ENCODE measurements around the gene ST6GALNAC6.
"Not testable (repeated sequence)": the region's sequence is repeated elsewhere in the genome, so short reads cannot be mapped to it uniquely, and the experiment has no call there.

The ST6GALNAC6 gene

DNA sequence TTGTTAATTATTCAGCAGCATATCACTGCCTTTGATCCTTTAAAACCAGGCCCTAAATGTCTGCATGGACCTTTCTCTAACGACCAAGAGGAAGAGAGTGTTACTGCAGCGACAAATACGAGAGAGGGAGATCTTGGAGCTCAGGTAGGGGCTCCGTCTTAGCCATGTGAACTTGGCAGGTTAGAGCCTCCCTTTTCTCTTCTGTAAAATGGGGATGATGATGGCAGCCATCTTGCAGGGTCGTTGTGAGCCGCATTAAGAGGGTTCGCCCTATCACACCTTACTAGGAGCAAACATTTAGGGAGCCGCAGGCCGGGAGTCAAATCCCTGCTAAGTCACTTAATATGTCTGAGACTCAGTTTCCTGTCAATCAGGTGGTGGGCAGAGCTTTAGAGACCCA is 46.6 kb downstream of the ST6GALNAC6 start:
- no peak overlapping the region for H3K27ac ChIP-seq (ENCODE audit: low read depth, low read length, severe bottlenecking)
- peak overlapping the region; percentile 33 for H3K4me3 ChIP-seq (ENCODE audit: extremely low read depth, insufficient read depth, low read length, poor library complexity, severe bottlenecking)
- peaks cover 23% of the 10 kb centered on the region for H3K36me3 ChIP-seq (ENCODE audit: control insufficient read depth, insufficient read depth, low read length)
- WGBS, 2 experiments (ENCODE audit: insufficient coverage in 2 of 2) = 92 to 94% methylated on average over 4 to 6 of the region's 9 CpGs
- H3K4me1 ChIP-seq (ENCODE audit: control insufficient read depth, insufficient read depth, low read length, poor library complexity, severe bottlenecking) = peaks cover 14% of the 10 kb centered on the region
- H3K9me3 ChIP-seq (ENCODE audit: control insufficient read depth, low read length) = peaks cover 29% of the 10 kb centered on the region

- no peak overlapping the region for H3K27ac ChIP-seq (ENCODE audit: low read depth, low read length, severe bottlenecking)
- H3K9me3 ChIP-seq (ENCODE audit: control insufficient read depth, low read length) = peaks cover 29% of the 10 kb centered on the region
- WGBS, 2 experiments (ENCODE audit: insufficient coverage in 2 of 2) = 96 to 98% methylated on average over 11 to 12 of the region's 17 CpGs
- no peak overlapping the region for H3K4me3 ChIP-seq (ENCODE audit: extremely low read depth, insufficient read depth, low read length, poor library complexity, severe bottlenecking)
- H3K36me3 ChIP-seq (ENCODE audit: control insufficient read depth, insufficient read depth, low read length) = peaks cover 23% of the 10 kb centered on the region
- peaks cover 23% of the 10 kb centered on the region for H3K4me1 ChIP-seq (ENCODE audit: control insufficient read depth, insufficient read depth, low read length, poor library complexity, severe bottlenecking)
Observed at GRCh38 chr9:127850286-127850830, 49.0 kb downstream of the ST6GALNAC6 start.

- Histone ChIP-seq H3K36me3 (ENCODE audit: control insufficient read depth, insufficient read depth, low read length) (peaks cover 23% of the 10 kb centered on the region), H3K27ac (ENCODE audit: low read depth, low read length, severe bottlenecking) (no peak overlapping the region), H3K4me3 (ENCODE audit: extremely low read depth, insufficient read depth, low read length, poor library complexity, severe bottlenecking) (no peak overlapping the region), H3K4me1 (ENCODE audit: control insufficient read depth, insufficient read depth, low read length, poor library complexity, severe bottlenecking) (peaks cover 29% of the 10 kb centered on the region), H3K9me3 (ENCODE audit: control insufficient read depth, low read length) (peaks cover 29% of the 10 kb centered on the region)
- 98 to 100% methylated on average over 6 to 7 of the region's 10 CpGs for WGBS, 2 experiments (ENCODE audit: insufficient coverage in 2 of 2)
Observed at GRCh38 chr9:127848756-127849504, 50.5 kb downstream of the ST6GALNAC6 start.

DNA sequence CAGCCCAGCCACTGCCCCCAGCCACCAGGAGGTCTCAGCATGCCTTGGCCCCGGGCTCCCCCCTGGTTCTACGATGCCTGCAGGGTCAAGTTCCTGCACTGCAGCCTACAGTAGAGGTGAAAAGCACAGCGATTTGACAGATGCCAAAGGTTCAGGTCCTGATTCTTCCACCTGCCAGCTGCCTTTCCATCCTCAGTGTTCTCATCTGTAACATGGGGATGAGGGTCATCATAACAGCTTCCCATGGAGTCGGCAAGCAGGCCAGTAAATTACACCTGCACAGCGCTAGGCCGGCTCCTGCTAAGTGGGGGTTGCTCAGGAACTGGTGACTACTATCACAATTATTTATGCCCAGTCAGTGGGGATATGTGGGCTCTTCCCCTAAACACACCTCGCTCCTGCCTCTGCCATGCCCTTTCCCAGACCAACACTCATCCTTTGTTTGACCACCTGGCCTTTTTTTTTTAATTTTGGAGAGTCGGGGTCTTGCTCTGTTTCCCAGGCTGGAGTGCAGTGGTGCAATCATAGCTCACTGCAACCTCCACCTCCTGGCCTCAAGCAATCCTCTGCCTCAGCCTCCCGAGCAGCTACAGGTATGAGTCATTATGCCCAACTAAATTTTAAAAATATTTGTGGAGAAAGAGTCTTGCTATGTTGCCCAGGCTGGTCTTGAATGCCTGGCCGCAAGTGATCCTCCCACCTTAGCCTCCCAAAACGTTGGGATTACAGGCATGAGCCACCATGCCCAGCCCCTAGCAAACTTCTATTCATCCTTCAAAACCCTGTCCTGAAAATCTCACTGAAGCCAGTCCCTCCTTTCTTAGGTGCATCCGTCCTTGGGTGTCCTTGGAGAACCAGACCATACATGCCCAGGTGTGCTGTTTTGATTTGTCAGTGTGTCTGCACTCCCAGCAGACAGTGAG is 51.3 kb downstream of the ST6GALNAC6 start:
- Histone ChIP-seq H3K4me3 (ENCODE audit: extremely low read depth, insufficient read depth, low read length, poor library complexity, severe bottlenecking) (no peak overlapping the region), H3K4me1 (ENCODE audit: control insufficient read depth, insufficient read depth, low read length, poor library complexity, severe bottlenecking) (peaks cover 22% of the 10 kb centered on the region), H3K9me3 (ENCODE audit: control insufficient read depth, low read length) (peaks cover 29% of the 10 kb centered on the region), H3K27ac (ENCODE audit: low read depth, low read length, severe bottlenecking) (no peak overlapping the region), H3K36me3 (ENCODE audit: control insufficient read depth, insufficient read depth, low read length) (peaks cover 24% of the 10 kb centered on the region)
- 82 to 83% methylated on average over 8 to 9 of the region's 12 CpGs for WGBS, 2 experiments (ENCODE audit: insufficient coverage in 2 of 2)

DNA sequence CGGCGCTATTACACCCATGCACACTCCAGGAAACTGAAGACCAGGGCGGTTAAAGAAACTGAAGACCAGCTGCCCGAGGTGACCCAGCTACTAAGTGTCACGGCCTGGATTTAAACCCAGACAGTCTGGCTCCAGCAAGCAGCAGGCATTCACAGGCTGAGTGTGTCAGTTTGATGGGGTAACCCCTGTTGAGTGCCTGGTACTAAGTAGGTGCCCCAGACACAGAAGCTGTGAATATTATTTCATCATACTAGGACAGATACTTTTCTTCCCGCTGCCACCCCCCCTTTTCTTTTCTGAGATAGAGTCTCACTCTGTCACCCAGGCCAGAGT is 52.3 kb downstream of the ST6GALNAC6 start:
- Histone ChIP-seq H3K4me3 (ENCODE audit: extremely low read depth, insufficient read depth, low read length, poor library complexity, severe bottlenecking) (no peak overlapping the region), H3K27ac (ENCODE audit: low read depth, low read length, severe bottlenecking) (peak overlapping the region; percentile 41), H3K4me1 (ENCODE audit: control insufficient read depth, insufficient read depth, low read length, poor library complexity, severe bottlenecking) (peaks cover 22% of the 10 kb centered on the region), H3K9me3 (ENCODE audit: control insufficient read depth, low read length) (peaks cover 29% of the 10 kb centered on the region), H3K36me3 (ENCODE audit: control insufficient read depth, insufficient read depth, low read length) (peaks cover 28% of the 10 kb centered on the region)
- WGBS, 2 experiments (ENCODE audit: insufficient coverage in 2 of 2) = 87 to 97% methylated on average over 4 to 6 of the region's 6 CpGs

DNA sequence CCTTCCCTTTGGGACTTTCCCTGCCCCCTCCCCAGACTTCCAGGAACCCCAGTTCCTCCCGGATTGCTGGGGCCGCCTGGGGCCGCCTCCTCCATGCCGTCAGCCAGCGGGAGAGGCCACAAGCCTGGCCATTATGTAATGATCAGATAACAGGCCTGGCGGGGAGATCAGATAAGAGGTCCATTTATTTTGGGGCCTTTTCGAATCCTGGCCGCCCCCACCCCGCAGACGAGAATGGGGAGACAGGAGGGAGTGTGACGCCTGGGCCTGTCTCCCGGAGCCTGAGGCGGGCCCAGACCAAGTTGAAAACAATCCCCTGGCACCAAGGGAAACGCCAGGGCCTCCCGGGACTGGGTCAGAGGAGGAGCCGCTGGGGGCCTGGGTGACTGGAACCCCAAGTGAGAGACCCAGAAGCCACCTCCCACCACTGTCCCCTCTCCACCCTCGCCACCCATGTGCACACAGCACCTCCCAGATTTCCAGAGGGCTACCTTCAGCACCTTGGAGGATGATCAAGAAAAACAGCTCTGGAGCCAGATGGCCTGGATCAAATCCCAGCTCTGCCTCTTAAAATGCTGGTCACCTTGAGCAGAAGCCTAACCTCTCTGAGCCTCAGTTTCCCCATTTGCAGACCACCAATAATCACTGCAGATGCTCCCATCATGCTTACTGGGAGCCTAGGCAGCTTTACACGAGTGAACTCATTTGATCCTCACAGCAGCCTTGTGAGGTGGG is 52.8 kb downstream of the ST6GALNAC6 start:
- H3K4me3 ChIP-seq (ENCODE audit: extremely low read depth, insufficient read depth, low read length, poor library complexity, severe bottlenecking) = no peak overlapping the region
- peaks cover 29% of the 10 kb centered on the region for H3K9me3 ChIP-seq (ENCODE audit: control insufficient read depth, low read length)
- peaks cover 28% of the 10 kb centered on the region for H3K36me3 ChIP-seq (ENCODE audit: control insufficient read depth, insufficient read depth, low read length)
- 92% methylated on average over 11 to 15 of the region's 18 CpGs for WGBS, 2 experiments (ENCODE audit: insufficient coverage in 2 of 2)
- peaks cover 22% of the 10 kb centered on the region for H3K4me1 ChIP-seq (ENCODE audit: control insufficient read depth, insufficient read depth, low read length, poor library complexity, severe bottlenecking)
- H3K27ac ChIP-seq (ENCODE audit: low read depth, low read length, severe bottlenecking) = peak overlapping the region; percentile 29

- H3K9me3 ChIP-seq (ENCODE audit: control insufficient read depth, low read length) = peaks cover 27% of the 10 kb centered on the region
- 100% methylated on average over 4 of the region's 4 CpGs for WGBS, 2 experiments (ENCODE audit: insufficient coverage in 2 of 2)
- H3K4me1 ChIP-seq (ENCODE audit: control insufficient read depth, insufficient read depth, low read length, poor library complexity, severe bottlenecking) = peaks cover 22% of the 10 kb centered on the region
- H3K27ac ChIP-seq (ENCODE audit: low read depth, low read length, severe bottlenecking) = peak overlapping the region; percentile 87
- not testable (repeated sequence) for H3K4me3 ChIP-seq (ENCODE audit: extremely low read depth, insufficient read depth, low read length, poor library complexity, severe bottlenecking)
- peaks cover 24% of the 10 kb centered on the region for H3K36me3 ChIP-seq (ENCODE audit: control insufficient read depth, insufficient read depth, low read length)
Observed at GRCh38 chr9:127845619-127846018, 53.8 kb downstream of the ST6GALNAC6 start.

DNA sequence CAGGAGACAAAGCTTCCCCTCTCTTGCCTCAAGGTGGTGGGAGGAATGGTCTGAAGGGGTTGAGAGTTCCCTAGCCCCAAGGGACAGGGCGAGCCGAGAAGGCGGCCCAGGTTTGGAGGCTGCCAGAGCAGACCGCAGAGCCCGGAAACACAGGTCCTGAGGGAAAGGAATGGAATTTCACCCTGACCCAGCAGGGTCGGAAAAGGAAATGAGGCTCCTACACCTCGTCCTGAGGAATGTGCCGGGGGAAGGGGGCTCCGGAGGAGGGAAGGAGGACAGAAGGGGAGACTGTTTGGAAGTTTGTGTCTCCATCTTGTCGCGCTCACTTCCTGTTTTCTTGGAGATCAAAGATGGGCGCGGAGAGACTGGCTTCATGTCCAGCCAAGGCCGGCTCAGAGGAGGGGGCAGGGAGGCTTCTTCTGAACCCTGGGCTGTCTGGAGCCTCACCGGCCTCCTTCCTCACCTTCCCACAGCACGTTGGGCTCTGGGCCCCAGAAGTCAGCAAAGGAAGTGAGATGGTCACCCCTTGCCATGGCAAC is 54.5 kb downstream of the ST6GALNAC6 start:
- 44 to 64% methylated on average over 5 to 13 of the region's 16 CpGs for WGBS, 2 experiments (ENCODE audit: insufficient coverage in 2 of 2)
- peaks cover 22% of the 10 kb centered on the region for H3K4me1 ChIP-seq (ENCODE audit: control insufficient read depth, insufficient read depth, low read length, poor library complexity, severe bottlenecking)
- peaks cover 20% of the 10 kb centered on the region for H3K9me3 ChIP-seq (ENCODE audit: control insufficient read depth, low read length)
- H3K4me3 ChIP-seq (ENCODE audit: extremely low read depth, insufficient read depth, low read length, poor library complexity, severe bottlenecking) = no peak overlapping the region
- peak overlapping the region; percentile 87 for H3K27ac ChIP-seq (ENCODE audit: low read depth, low read length, severe bottlenecking)
- H3K36me3 ChIP-seq (ENCODE audit: control insufficient read depth, insufficient read depth, low read length) = peaks cover 21% of the 10 kb centered on the region

- WGBS, 2 experiments (ENCODE audit: insufficient coverage in 2 of 2) = 92 to 93% methylated on average over 13 to 14 of the region's 15 CpGs
- Histone ChIP-seq H3K4me3 (ENCODE audit: extremely low read depth, insufficient read depth, low read length, poor library complexity, severe bottlenecking) (no peak overlapping the region), H3K9me3 (ENCODE audit: control insufficient read depth, low read length) (no peaks in the 10 kb centered on the region), H3K27ac (ENCODE audit: low read depth, low read length, severe bottlenecking) (no peak overlapping the region), H3K4me1 (ENCODE audit: control insufficient read depth, insufficient read depth, low read length, poor library complexity, severe bottlenecking) (peaks cover 48% of the 10 kb centered on the region), H3K36me3 (ENCODE audit: control insufficient read depth, insufficient read depth, low read length) (peaks cover 12% of the 10 kb centered on the region)
Observed at GRCh38 chr9:127841087-127841835, 58.1 kb downstream of the ST6GALNAC6 start.
